ENCODE measurements around the gene FZD10. TPM values are rescaled to one million over a fixed set of nuclear protein-coding genes. Genes with fewer than 3 reads are reported as not detected.

FZD10 gene
- total RNA-seq, 1 donor from 2014 or later, result not detected

DNA sequence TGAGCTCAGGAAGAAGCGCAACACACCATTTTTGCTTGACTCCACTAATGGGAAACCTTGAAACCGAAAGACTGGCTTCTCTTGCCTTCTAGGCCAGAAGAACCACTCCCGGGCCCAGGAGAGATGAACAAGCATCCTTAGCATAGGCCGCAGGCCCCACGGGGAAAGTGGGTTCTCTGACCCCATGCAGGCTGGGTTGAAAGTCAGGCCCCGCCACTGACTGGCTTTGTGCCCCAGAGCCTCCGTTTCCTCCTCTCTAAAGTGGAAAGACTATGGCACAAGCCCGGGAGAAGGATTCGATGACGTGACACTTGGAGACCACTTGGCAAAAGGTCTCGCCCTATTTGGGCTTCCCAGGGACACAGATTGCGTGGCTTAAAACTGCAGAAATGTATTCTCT lies 9.9 kb upstream of the FZD10 start:
- no peak overlapping the region for H3K27ac Mint-ChIP-seq
- H3K4me3 Mint-ChIP-seq, result no peak overlapping the region
- no peaks in the 10 kb centered on the region for H3K4me1 Mint-ChIP-seq (ENCODE audit: low read depth)
- no peaks in the 10 kb centered on the region for H3K9me3 Mint-ChIP-seq
- DNase-seq (ENCODE audit: low spot score), result no peak
- H3K27me3 Mint-ChIP-seq (ENCODE audit: insufficient read depth), result no peaks in the 10 kb centered on the region
- intact Hi-C loops (cut with micrococcal nuclease), result no loop called here
- no peaks in the 10 kb centered on the region for H3K36me3 Mint-ChIP-seq (ENCODE audit: low read depth)

DNA sequence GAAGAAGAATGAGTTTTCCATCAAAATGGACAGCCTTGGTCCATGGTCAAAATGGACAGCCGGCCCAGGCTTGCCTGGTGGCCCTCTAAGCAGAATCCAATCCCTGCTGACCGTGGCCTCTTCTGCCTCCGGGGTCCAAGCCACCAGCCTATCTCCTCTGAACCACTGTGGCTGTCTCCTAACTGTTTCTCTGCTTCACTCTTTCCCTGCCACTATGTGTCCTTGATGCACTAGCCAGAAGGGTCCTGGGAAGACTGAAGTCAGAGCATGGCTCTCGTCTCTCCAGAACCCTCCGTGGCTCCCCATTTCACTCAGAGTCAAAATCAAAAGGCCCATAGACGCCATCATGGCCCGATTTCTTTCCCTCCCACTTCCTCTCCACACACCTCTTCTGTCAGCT lies 8.5 kb upstream of the FZD10 start:
- H3K4me3 Mint-ChIP-seq, result no peak overlapping the region
- intact Hi-C loops (cut with micrococcal nuclease), result no loop called here
- H3K36me3 Mint-ChIP-seq (ENCODE audit: low read depth), result no peaks in the 10 kb centered on the region
- no peaks in the 10 kb centered on the region for H3K27me3 Mint-ChIP-seq (ENCODE audit: insufficient read depth)
- no peak overlapping the region for H3K27ac Mint-ChIP-seq
- H3K4me1 Mint-ChIP-seq (ENCODE audit: low read depth), result no peaks in the 10 kb centered on the region
- DNase-seq (ENCODE audit: low spot score), result no peak
- H3K9me3 Mint-ChIP-seq, result no peaks in the 10 kb centered on the region

DNA sequence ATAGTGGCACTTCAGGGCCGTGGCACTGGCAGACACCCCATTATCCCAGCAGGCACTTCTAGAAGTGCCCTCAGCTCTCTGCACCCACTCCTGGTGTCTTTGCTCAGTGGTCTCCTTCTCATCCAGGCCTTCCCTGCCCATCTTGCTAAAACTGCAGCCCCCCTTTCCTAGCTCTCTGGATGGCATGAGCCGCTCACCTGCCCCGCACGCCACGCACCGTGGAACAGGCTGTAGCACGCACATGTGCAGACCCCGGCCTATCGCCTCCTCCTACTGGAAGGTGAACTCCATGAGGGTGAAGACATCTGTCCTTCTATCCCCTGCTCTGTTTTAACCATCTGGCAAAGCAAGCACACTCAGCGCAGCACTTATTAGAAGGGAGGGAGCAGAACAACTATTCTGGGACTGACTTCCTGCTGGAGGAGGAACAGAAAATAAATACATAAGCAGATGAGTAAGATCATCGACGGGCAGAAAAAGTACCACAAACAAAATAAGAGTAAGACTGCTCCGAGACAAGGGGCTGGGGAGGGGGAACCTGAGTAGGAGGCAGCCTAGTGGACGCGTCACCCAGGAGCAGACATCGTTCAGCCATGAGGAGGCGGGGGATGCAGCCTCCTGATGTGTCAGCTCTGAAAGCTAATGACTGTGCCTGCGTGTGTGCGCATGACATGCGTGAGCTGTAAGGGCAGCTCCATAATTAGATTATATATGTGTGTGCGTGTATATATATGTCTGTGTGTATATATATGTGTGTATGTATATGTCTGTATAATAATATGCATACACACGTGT lies 7.8 kb upstream of the FZD10 start:
- no peak for DNase-seq (ENCODE audit: low spot score)
- Mint-ChIP-seq H3K27ac (no peak overlapping the region), H3K27me3 (ENCODE audit: insufficient read depth) (no peaks in the 10 kb centered on the region), H3K4me3 (no peak overlapping the region), H3K36me3 (ENCODE audit: low read depth) (no peaks in the 10 kb centered on the region), H3K9me3 (no peaks in the 10 kb centered on the region), H3K4me1 (ENCODE audit: low read depth) (no peaks in the 10 kb centered on the region)
- intact Hi-C loops (cut with micrococcal nuclease), result no loop called here

DNA sequence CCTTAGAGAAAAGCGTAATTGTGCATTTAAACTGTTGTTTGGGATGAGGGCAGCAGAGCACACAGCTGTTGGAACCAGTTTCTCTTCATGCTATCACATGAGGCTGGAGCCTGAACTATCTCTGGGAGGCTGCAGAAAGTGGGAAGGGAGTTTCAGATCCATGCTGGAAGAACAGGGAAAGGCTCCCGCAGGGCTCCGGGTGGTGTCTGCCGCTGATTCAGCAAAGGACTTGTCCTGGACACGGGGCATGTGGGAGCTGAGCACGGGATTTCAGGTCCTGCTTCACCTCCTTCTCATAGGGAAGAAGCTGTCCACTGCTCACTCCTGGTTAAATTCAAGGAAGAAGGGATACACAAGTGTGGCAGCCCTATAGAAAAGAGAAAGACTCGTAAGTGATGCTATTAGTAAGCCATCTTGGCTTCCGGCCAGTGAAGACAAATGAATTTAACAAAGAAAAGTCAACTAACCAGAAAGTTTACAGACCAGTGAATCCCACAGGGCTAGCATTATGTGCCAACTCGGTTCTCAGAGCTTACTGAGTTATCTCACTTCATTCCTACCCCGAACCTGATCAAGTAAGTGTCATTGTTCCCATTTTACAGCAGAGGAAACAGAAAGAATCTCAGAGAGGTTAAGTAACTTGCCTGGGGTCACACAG lies 6.7 kb upstream of the FZD10 start:
- no peaks in the 10 kb centered on the region for H3K27me3 Mint-ChIP-seq (ENCODE audit: insufficient read depth)
- intact Hi-C loops (cut with micrococcal nuclease), result no loop called here
- H3K4me1 Mint-ChIP-seq (ENCODE audit: low read depth), result no peaks in the 10 kb centered on the region
- H3K36me3 Mint-ChIP-seq (ENCODE audit: low read depth), result no peaks in the 10 kb centered on the region
- H3K9me3 Mint-ChIP-seq, result no peaks in the 10 kb centered on the region
- no peak overlapping the region for H3K27ac Mint-ChIP-seq
- no peak overlapping the region for H3K4me3 Mint-ChIP-seq
- no peak for DNase-seq (ENCODE audit: low spot score)

DNA sequence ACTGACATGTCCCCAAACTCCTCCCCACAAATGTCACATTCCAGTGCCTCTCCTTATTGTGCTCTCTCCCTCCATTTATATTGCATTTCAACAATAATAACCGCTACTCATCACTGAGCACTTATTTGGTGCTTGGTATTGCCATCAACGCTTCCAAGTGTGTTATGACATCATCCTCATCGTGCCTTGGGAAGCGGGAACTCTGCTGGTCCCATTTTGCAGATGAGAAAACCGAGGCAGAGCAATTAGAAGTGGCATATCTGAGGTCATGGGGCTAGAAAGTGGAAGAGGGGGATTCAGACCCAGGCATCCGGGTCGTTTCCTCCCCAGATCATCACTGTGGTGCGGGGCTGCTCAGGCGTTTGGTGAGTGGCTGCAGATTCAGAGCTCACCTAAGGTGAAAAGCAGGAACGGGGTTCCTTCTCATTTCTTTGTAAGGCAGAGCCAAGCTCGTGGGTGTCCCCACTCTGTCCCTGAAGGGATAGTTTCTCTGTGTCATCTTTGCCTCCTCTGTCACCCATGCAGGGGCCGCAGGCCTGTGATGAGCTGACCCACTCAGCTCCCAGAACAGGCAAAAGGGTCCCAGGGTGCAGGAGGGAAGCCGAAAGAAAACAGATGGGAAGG lies 5.5 kb upstream of the FZD10 start:
- intact Hi-C loops (cut with micrococcal nuclease), result no loop called here
- Mint-ChIP-seq H3K4me1 (ENCODE audit: low read depth) (no peaks in the 10 kb centered on the region), H3K27me3 (ENCODE audit: insufficient read depth) (peaks cover 4% of the 10 kb centered on the region), H3K27ac (no peak overlapping the region), H3K4me3 (no peak overlapping the region), H3K9me3 (no peaks in the 10 kb centered on the region), H3K36me3 (ENCODE audit: low read depth) (no peaks in the 10 kb centered on the region)
- DNase-seq (ENCODE audit: low spot score), result no peak

DNA sequence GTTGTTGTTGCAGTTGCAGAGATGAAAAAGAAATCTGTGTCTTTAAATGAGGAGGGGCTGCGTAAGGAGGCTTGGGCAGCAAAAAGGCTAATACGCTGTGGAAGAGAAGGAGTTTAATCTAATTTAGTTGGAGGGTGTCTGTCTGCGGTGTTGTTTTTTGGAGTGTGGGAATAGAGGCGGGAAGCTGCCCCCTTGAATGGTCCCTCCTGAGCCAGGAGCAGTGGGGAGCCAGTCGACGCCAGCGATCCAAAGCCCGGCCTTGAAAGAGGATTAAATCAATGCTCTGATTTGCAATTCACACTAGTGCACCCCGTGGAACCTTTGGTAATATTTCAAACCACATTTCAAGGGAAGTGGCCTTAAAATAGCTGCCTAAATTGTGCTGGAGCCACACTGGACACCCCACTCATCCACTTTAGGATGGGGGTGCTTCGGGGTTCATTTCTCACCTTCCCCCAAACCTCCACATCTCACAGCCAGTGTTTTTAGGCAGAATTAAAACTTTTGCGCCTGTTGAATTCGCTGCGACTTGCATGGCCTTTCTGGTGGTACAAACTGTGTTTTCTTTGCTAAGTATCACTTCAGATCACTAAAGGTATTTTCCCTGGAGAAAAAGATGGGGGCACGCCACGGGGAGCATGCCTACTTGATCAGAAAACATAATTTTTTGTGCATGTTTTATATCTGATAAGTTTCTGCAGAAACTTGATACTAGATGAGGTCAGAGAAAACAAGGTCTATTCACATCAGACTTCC lies 4.1 kb upstream of the FZD10 start:
- intact Hi-C loops (cut with micrococcal nuclease), result no loop called here
- peaks cover 7% of the 10 kb centered on the region for H3K27me3 Mint-ChIP-seq (ENCODE audit: insufficient read depth)
- H3K27ac Mint-ChIP-seq, result no peak overlapping the region
- no peak for DNase-seq (ENCODE audit: low spot score)
- no peaks in the 10 kb centered on the region for H3K9me3 Mint-ChIP-seq
- peaks cover 2% of the 10 kb centered on the region for H3K36me3 Mint-ChIP-seq (ENCODE audit: low read depth)
- H3K4me3 Mint-ChIP-seq, result no peak overlapping the region
- no peaks in the 10 kb centered on the region for H3K4me1 Mint-ChIP-seq (ENCODE audit: low read depth)

DNA sequence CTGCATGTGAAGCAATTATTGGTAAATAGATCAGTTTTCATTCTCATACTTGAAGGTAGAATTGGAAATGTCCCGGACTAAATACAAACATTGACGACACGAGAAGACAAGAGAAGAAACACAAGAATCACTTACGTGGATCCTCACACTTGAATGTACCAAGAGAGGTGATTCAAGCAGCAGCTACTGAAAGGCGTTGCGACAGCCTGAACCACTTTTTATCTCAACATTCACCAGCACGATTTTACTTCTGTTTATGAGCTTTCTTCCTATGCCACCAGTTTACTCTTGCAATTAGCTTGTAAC lies 3.6 kb upstream of the FZD10 start:
- Mint-ChIP-seq H3K9me3 (no peaks in the 10 kb centered on the region), H3K36me3 (ENCODE audit: low read depth) (peaks cover 2% of the 10 kb centered on the region), H3K27ac (no peak overlapping the region), H3K4me1 (ENCODE audit: low read depth) (no peaks in the 10 kb centered on the region), H3K4me3 (no peak overlapping the region), H3K27me3 (ENCODE audit: insufficient read depth) (peaks cover 10% of the 10 kb centered on the region)
- DNase-seq (ENCODE audit: low spot score), result no peak
- intact Hi-C loops (cut with micrococcal nuclease), result no loop called here

DNA sequence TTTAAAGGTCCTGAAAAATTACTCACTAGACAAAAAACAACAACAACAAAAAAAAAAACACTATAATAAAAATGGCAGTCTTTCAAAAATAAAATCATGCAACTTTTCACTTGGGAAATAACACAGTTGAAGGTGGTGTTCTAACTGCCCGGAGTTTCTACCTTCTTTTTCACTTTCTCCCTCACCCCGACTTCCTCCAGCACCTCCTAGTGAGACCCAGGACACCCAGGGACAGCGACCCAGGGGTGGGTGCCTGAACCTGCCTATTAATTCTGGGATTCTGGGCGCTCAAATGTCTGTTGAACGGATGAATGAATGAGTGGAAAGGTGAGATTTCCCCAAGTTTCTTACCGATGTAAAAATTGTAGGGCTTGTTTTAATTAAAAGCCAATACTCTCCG lies 2.0 kb upstream of the FZD10 start:
- H3K4me3 Mint-ChIP-seq, result no peak overlapping the region
- H3K27me3 Mint-ChIP-seq (ENCODE audit: insufficient read depth), result peaks cover 22% of the 10 kb centered on the region
- intact Hi-C loops (cut with micrococcal nuclease), result no loop called here
- H3K36me3 Mint-ChIP-seq (ENCODE audit: low read depth), result peaks cover 2% of the 10 kb centered on the region
- H3K9me3 Mint-ChIP-seq, result no peaks in the 10 kb centered on the region
- no peak overlapping the region for H3K27ac Mint-ChIP-seq
- no peaks in the 10 kb centered on the region for H3K4me1 Mint-ChIP-seq (ENCODE audit: low read depth)
- DNase-seq (ENCODE audit: low spot score), result no peak

DNA sequence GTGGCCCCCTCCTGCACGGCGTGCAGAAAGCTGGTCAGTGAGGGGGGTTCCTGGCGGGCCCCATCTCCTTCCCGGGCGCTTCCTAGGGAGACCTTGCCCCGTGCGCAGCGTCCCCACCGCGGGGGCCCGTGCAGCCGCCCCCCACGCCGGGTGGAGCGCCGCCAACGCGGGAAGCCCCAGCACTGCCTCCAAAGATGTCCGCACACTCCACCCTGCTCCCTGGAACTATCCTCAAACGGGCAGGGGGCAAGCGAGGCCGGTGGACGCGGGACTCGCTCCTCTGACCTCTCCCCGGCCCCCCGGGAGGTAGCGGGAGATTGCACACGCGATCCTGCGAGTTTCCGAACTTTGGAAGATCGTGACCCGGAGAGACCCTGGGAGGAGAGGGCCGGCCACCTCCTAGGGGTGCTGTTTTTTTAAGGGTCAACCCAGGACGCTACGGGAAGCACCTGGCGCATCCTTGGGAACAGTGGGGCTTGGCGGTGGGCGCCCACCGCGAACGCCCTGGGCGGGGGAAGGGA lies 1.5 kb upstream of the FZD10 start:
- peaks cover 2% of the 10 kb centered on the region for H3K36me3 Mint-ChIP-seq (ENCODE audit: low read depth)
- DNase-seq (ENCODE audit: low spot score), result no peak
- no peak overlapping the region for H3K27ac Mint-ChIP-seq
- H3K9me3 Mint-ChIP-seq, result no peaks in the 10 kb centered on the region
- peaks cover 24% of the 10 kb centered on the region for H3K27me3 Mint-ChIP-seq (ENCODE audit: insufficient read depth)
- intact Hi-C loops (cut with micrococcal nuclease), result no loop called here
- H3K4me3 Mint-ChIP-seq, result no peak overlapping the region
- no peaks in the 10 kb centered on the region for H3K4me1 Mint-ChIP-seq (ENCODE audit: low read depth)

DNA sequence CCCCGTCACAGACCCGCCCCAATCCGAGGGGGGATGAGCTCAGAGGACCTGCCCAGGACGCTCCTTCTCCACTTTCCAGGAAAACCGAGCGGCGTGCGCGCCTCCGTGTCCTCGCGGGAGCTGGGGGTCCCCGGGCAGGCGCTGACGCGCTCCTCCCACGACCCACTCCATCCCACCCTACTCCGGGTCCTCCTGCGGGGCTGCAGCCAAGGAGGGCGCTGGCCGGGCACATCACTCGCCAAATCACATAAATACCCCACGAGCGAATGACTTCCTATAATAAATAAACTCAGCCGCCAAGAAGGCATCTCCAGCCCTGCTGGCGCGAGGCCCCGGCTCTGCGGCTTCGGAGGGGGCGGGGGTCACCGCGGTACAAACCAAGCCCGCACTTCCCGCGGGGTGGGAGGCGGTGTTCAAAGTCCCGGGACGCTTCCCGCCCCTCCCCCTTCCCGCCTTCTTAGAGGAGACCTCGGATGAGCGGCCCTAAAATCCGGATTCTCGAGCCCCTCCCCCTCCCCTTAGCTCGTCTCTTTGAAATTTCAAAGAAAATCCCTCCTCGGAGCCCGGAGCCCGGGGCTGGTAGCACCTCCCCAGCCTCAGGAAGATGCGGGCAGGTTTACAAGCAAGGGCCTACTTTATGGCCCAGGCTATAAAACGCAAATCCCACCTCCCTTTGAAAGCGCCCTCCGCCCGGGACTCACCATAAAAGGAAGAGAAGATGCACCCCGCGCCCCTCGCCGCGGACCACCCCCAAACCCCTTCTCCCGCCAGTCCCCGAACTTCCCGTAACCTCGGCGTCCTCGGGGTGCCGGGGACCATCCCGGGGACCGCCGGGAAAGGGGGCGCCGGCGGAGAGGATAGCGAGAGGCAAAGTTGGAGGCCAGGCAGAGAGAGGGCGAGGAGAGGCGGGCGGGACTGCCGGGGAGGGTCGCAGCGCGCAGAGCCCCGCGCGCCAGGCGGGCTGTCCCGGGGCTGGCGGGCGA lies 712 bp upstream of the FZD10 start:
- intact Hi-C loops (cut with micrococcal nuclease), result no loop called here
- peaks cover 2% of the 10 kb centered on the region for H3K36me3 Mint-ChIP-seq (ENCODE audit: low read depth)
- no peak overlapping the region for H3K27ac Mint-ChIP-seq
- H3K4me3 Mint-ChIP-seq, result no peak overlapping the region
- no peak for DNase-seq (ENCODE audit: low spot score)
- H3K4me1 Mint-ChIP-seq (ENCODE audit: low read depth), result no peaks in the 10 kb centered on the region
- H3K27me3 Mint-ChIP-seq (ENCODE audit: insufficient read depth), result peaks cover 29% of the 10 kb centered on the region
- no peaks in the 10 kb centered on the region for H3K9me3 Mint-ChIP-seq

DNA sequence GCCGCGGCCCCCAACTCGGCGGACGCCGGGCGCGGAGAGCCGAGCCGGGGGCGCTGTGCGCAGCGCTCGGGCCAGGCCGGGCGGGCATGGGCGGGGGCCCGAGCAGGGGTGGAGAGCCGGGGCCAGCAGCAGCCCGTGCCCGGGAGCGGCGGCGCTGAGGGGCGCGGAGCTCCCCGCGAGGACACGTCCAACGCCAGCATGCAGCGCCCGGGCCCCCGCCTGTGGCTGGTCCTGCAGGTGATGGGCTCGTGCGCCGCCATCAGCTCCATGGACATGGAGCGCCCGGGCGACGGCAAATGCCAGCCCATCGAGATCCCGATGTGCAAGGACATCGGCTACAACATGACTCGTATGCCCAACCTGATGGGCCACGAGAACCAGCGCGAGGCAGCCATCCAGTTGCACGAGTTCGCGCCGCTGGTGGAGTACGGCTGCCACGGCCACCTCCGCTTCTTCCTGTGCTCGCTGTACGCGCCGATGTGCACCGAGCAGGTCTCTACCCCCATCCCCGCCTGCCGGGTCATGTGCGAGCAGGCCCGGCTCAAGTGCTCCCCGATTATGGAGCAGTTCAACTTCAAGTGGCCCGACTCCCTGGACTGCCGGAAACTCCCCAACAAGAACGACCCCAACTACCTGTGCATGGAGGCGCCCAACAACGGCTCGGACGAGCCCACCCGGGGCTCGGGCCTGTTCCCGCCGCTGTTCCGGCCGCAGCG lies 639 bp downstream of the FZD10 start:
- DNase-seq (ENCODE audit: low spot score), result no peak
- Mint-ChIP-seq H3K27me3 (ENCODE audit: insufficient read depth) (peaks cover 29% of the 10 kb centered on the region), H3K36me3 (ENCODE audit: low read depth) (peaks cover 2% of the 10 kb centered on the region), H3K4me1 (ENCODE audit: low read depth) (no peaks in the 10 kb centered on the region), H3K27ac (peak overlapping the region; percentile 52), H3K9me3 (no peaks in the 10 kb centered on the region), H3K4me3 (no peak overlapping the region)
- intact Hi-C loops (cut with micrococcal nuclease), result no loop called here

Measured in activated T-helper 1 cell treated with anti-CD3 and anti-CD28 coated beads, Interleukin-12 subunit alpha, Interleukin-12 subunit beta, Interleukin-2, Interleukin-4 antibody, amounts not matched to agents 30 ng/mL and 10 ng/mL and 1 ng/mL, durations not matched to agents 14 hours and 24 hours and 36 hours (primary cell).